Adrenal gland (tissue), 12 donors: ENCODE results near the gene TMEM132D. TPM values are rescaled to one million over a fixed set of nuclear protein-coding genes. Genes with fewer than 3 reads are reported as not detected.

Experiments
- DNase-seq, 7 donors: peaks; one replicate each; pipeline ENCODE4 v3.0.0-alpha.2; 2019 to 2020
- H3K27ac ChIP-seq, 5 donors: fragments of 200-600 bp; sonication (generic) in 4 of 5; 1 replicate in 3 of 5; 2 replicates in 2 of 5; pipeline versions ENCODE4 v1.5.1 to v1.8.0; 2016 to 2020; ENCODE audit warnings: mild to moderate bottlenecking in 1 of 5
- H3K27me3 ChIP-seq: fragments of 200-600 bp; 2 replicates; pipeline ENCODE4 v1.8.0; 2021
- H3K36me3 ChIP-seq, 2 donors: fragments of 200-600 bp; replicated peaks in 1 of 2; 1 replicate in 1 of 2; 2 replicates in 1 of 2; pipeline versions ENCODE4 v1.5.1 to v1.8.0; 2018 to 2022
- H3K4me1 ChIP-seq, 2 donors: fragments of 200-600 bp; replicated peaks in 1 of 2; 1 replicate in 1 of 2; 2 replicates in 1 of 2; pipeline versions ENCODE4 v1.5.1 to v1.8.0; 2018 to 2021
- H3K4me3 ChIP-seq, 4 donors: fragments of 200-600 bp; sonication (generic) in 3 of 4; one replicate each; pipeline ENCODE4 v1.5.1; 2016 to 2018
- H3K9me3 ChIP-seq, 3 donors: fragments of 200-600 bp; sonication (generic) in 1 of 3; replicated peaks in 1 of 3; 1 replicate in 2 of 3; 2 replicates in 1 of 3; pipeline versions ENCODE4 v1.5.1 to v1.8.0; 2016 to 2021
- CTCF ChIP-seq, 6 experiments: fragments of 450-650 bp in 4 of 6; fragments of 200-600 bp in 2 of 6; sonication (generic) in 1 of 6; IDR thresholded peaks; 1 replicate in 5 of 6; 2 replicates in 1 of 6; pipeline versions ENCODE4 v1.5.1 to v1.8.0; 2016 to 2021; ENCODE audit warnings: antibody characterized with exemption in 6 of 6, mild to moderate bottlenecking in 2 of 6, moderate library complexity in 1 of 6
- POLR2A ChIP-seq, 2 donors: fragments of 450-650 bp; IDR thresholded peaks; one replicate each; pipeline ENCODE4 v1.6.1; 2017; ENCODE audit warnings: antibody characterized with exemption in 2 of 2, mild to moderate bottlenecking in 2 of 2, moderate library complexity in 1 of 2
- WGBS, 4 donors: extraction: QIAGEN DNeasy Blood & Tissue Kit in 2 of 4; methylation state at CpG; one replicate each; pipeline versions ENCODE4 v1.1.5 to v1.1.7; 2013 to 2017; 5-methylcytosine and 5-hydroxymethylcytosine counted together
- intact Hi-C, 2 donors: fragments of 100-400 bp; cut with DNase I; formaldehyde crosslinking; loops; one replicate each; pipeline versions ENCODE4 v1.14.1 to v1.15.0; 2022 to 2023
- polyA plus RNA-seq, 3 donors: library from polyadenylated mRNA; stranded (reverse); fragments of 200-250 nt in 2 of 3; fragments of 350-450 nt in 1 of 3; fragmentation: Illumina TruSeq in 1 of 3; extraction: RNeasy Lipid Tissue Mini Kit (QIAGEN cat#74804) in 1 of 3; gene quantifications; one replicate each; pipeline ENCODE4 v1.2.3, GENCODE V29; 2013 to 2014
- total RNA-seq, 9 donors: library from RNA; depleted of rRNA in 4 of 9; stranded (reverse); fragments of >200 nt in 4 of 9; fragments of 120-200 nt in 1 of 9; fragmentation: NEBNext Ultra II Directional in 1 of 9; extraction: Animal tissue kit (Norgen Biotek cat#: 25700) in 1 of 9; gene quantifications; one replicate each; pipeline versions ENCODE4 v1.1.0 to v1.2.4, GENCODE V29; 2013 to 2023
- donor health status: healthy with polysubstance abuse.
- donor health status: Bipolar disorder and iron deficiency.
- donor health status: DM: yes; HTN: yes; CAD: no.
- donor health status: DM: no; HTN: no; CAD: no.
- donor health status: DM: no; HTN: no; CAD: no.
- donor health status: DM: yes; HTN: yes; CAD: no.

The TMEM132D gene
- total and polyA plus RNA-seq, 12 donors: 0.03 to 0.83 (median 0.35) TPM; not detected in 8

GRCh38 chr12:129276361-129277060 lies 627.3 kb downstream of the TMEM132D start:
- intact Hi-C loops: no loop called here
- no peak for TF ChIP-seq POLR2A (IDR thresholded peaks at IDR 0.05)
- TF ChIP-seq CTCF (IDR thresholded peaks at IDR 0.05): no peak
- DNase-seq: no peak
- Histone ChIP-seq H3K36me3 (no peaks in the 10 kb centered on the region), H3K9me3 (no peaks in the 10 kb centered on the region), H3K4me1 (no peaks in the 10 kb centered on the region), H3K4me3 (no peak overlapping the region), H3K27me3 (no peaks in the 10 kb centered on the region), H3K27ac (no peak overlapping the region)
- 34 to 49% (median 47%) methylated on average over 9 of the region's 9 CpGs for WGBS, 4 donors

- Histone ChIP-seq H3K9me3 (no peaks in the 10 kb centered on the region), H3K36me3 (no peaks in the 10 kb centered on the region), H3K4me3 (no peak overlapping the region), H3K27ac (no peak overlapping the region), H3K27me3 (no peaks in the 10 kb centered on the region), H3K4me1 (no peaks in the 10 kb centered on the region)
- intact Hi-C loops: no loop called here
- 59 to 71% (median 69%) methylated on average over 16 of the region's 16 CpGs for WGBS, 4 donors
- TF ChIP-seq CTCF (IDR thresholded peaks at IDR 0.05): no peak
- TF ChIP-seq POLR2A (IDR thresholded peaks at IDR 0.05): no peak
- no peak for DNase-seq
Observed at GRCh38 chr12:129269756-129270495, 633.9 kb downstream of the TMEM132D start.

GRCh38 chr12:129258781-129259318 lies 645.0 kb downstream of the TMEM132D start:
- intact Hi-C loops: no loop called here
- Histone ChIP-seq H3K4me3 (no peak overlapping the region), H3K27ac (no peak overlapping the region), H3K27me3 (no peaks in the 10 kb centered on the region), H3K36me3 (no peaks in the 10 kb centered on the region), H3K9me3 (no peaks in the 10 kb centered on the region), H3K4me1 (no peaks in the 10 kb centered on the region)
- TF ChIP-seq CTCF (IDR thresholded peaks at IDR 0.05) (no peak), POLR2A (IDR thresholded peaks at IDR 0.05) (no peak)
- WGBS, 4 donors: 63 to 74% (median 72%) methylated on average over 5 of the region's 5 CpGs
- no peak for DNase-seq

GRCh38 chr12:129257524-129257923 lies 646.3 kb downstream of the TMEM132D start:
- H3K9me3 ChIP-seq: no peaks in the 10 kb centered on the region
- TF ChIP-seq POLR2A (IDR thresholded peaks at IDR 0.05) (no peak), CTCF (IDR thresholded peaks at IDR 0.05) (no peak)
- DNase-seq: no peak
- no peaks in the 10 kb centered on the region for H3K36me3 ChIP-seq
- 73 to 87% (median 75%) methylated on average over 3 of the region's 3 CpGs for WGBS, 4 donors
- H3K4me1 ChIP-seq: no peaks in the 10 kb centered on the region
- H3K4me3 ChIP-seq: no peak overlapping the region
- H3K27ac ChIP-seq: no peak overlapping the region
- no peaks in the 10 kb centered on the region for H3K27me3 ChIP-seq
- intact Hi-C loops: no loop called here
